GM21619 (cell line): ENCODE data around the gene VCL.
"Not testable (repeated sequence)": the region's sequence is repeated elsewhere in the genome, so short reads cannot be mapped to it uniquely, and the experiment has no call there.

Source experiments
- ATAC-seq: cut with Tn5 transposase; IDR thresholded peaks from one replicate; pipeline ENCODE4 v1.9.1; 2021; ENCODE audit not compliant: unreplicated experiment

The VCL gene

GRCh38 chr10:74035303-74035702, 37.4 kb downstream of the VCL start:
- no peak for ATAC-seq

- ATAC-seq: no peak
These were observed 38.6 kb downstream of the VCL start for GRCh38 chr10:74036474-74036873.

- no peak for ATAC-seq
These were observed 41.7 kb downstream of the VCL start for GRCh38 chr10:74039561-74040145.

GRCh38 chr10:74040200-74041126, 42.5 kb downstream of the VCL start:
- ATAC-seq: no peak

GRCh38 chr10:74044419-74044818, 46.5 kb downstream of the VCL start:
- ATAC-seq: no peak

GRCh38 chr10:74047304-74047703, 49.4 kb downstream of the VCL start:
- no peak for ATAC-seq

- ATAC-seq: no peak
These were observed 50.0 kb downstream of the VCL start for GRCh38 chr10:74047871-74048270.

- ATAC-seq: no peak
These were observed 50.5 kb downstream of the VCL start for GRCh38 chr10:74048433-74048832.

GRCh38 chr10:74049955-74050354, 52.0 kb downstream of the VCL start:
- ATAC-seq: no peak

GRCh38 chr10:74050653-74051052, 52.7 kb downstream of the VCL start:
- ATAC-seq: no peak

- no peak for ATAC-seq
These were observed 53.9 kb downstream of the VCL start for GRCh38 chr10:74051736-74052342.

- ATAC-seq: no peak
These were observed 55.1 kb downstream of the VCL start for GRCh38 chr10:74052994-74053393.

GRCh38 chr10:74055383-74056049, 57.6 kb downstream of the VCL start:
- ATAC-seq: no peak

- no peak for ATAC-seq
These were observed 58.3 kb downstream of the VCL start for GRCh38 chr10:74056050-74056818.

- no peak for ATAC-seq
These were observed 60.2 kb downstream of the VCL start for GRCh38 chr10:74058071-74058470.

GRCh38 chr10:74058658-74059057, 60.7 kb downstream of the VCL start:
- ATAC-seq: no peak

GRCh38 chr10:74061104-74061503, 63.2 kb downstream of the VCL start:
- ATAC-seq: no peak

GRCh38 chr10:74061978-74062377, 64.1 kb downstream of the VCL start:
- ATAC-seq: not testable (repeated sequence)

- no peak for ATAC-seq
These were observed 65.3 kb downstream of the VCL start for GRCh38 chr10:74063256-74063655.
